KOPT-K1 (cell line): ENCODE data around the gene UBE2O.

Source experiments
- H3K27ac ChIP-seq: fragments of 200-600 bp; sonication (generic); 2 replicates; pipeline ENCODE4 v1.5.1; 2016; ENCODE audit warnings: antibody characterized with exemption, mild to moderate bottlenecking, low read depth, low read length; ENCODE audit not compliant: poor library complexity, severe bottlenecking
- H3K36me3 ChIP-seq: fragments of 200-600 bp; sonication (generic); 2 replicates; pipeline ENCODE4 v1.5.1; 2017; ENCODE audit warnings: antibody characterized with exemption, mild to moderate bottlenecking, low read length, moderate library complexity; ENCODE audit not compliant: insufficient read depth
- H3K9me3 ChIP-seq: fragments of 200-600 bp; sonication (generic); 2 replicates; pipeline ENCODE4 v1.5.1; 2017; ENCODE audit warnings: antibody characterized with exemption, low read length, mild to moderate bottlenecking; ENCODE audit not compliant: insufficient read depth, poor library complexity, severe bottlenecking

The UBE2O gene

DNA sequence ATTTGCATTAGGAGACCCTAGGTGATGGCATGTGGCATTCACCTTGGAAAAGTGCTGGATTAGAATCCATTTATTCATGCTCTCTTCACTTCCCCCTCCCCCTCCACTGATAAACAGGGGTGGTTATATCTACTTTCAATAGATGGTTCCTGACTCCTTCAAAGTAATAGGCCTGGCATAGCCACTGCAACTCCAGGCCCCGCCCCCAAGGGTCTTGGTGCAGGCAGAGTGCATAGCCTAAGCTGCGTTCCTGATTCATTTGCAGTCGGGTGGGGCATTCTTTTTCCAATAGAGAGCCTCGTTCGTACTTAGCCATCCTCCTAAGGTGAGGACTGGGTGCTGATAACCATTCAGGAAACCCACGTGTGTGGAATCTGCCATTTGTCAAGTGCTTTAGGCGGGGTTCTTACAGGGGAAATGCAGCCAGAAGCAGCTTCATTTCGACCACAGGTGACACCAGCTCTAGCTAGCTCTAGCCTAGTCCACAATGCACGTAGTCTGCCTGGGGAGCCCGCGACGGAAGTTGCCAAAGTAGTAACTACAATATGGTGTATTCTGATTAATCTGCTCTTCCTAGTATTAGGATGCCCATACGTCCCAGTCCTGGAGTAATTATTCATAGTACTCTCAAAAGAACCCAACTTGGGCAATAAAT, 11.1 kb downstream of the UBE2O start:
- Histone ChIP-seq H3K9me3 (no peaks in the 10 kb centered on the region), H3K36me3 (no peaks in the 10 kb centered on the region), H3K27ac (no peak overlapping the region)

DNA sequence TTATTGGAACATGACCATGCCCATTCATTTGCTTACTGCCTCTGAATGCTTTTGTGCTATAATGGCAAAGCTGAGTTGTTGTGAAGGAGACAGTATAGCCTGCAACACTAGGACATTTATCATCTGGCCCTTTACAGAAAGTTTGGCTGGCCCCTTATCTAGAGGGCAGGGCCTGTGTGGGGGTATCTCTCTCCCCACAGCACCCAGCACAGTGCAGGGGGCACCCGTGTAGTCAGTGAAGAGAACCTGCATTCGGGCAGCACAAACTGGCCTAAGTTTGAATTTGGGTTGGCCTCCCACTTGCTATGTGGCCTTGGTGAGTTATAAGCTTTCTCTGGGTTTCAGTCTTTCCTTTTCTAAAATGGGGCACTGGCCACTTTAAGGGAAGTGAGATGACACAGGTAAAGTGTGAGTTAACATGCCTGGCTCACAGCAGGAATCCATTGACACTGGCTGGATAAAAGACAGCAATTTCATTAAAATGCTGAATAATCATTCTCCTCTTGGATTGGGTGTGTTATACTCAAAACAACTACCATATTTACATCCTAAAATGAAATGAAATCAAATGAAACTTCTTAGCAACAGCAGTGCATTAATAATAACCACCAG, 12.1 kb downstream of the UBE2O start:
- Histone ChIP-seq H3K9me3 (no peaks in the 10 kb centered on the region), H3K27ac (no peak overlapping the region)

DNA sequence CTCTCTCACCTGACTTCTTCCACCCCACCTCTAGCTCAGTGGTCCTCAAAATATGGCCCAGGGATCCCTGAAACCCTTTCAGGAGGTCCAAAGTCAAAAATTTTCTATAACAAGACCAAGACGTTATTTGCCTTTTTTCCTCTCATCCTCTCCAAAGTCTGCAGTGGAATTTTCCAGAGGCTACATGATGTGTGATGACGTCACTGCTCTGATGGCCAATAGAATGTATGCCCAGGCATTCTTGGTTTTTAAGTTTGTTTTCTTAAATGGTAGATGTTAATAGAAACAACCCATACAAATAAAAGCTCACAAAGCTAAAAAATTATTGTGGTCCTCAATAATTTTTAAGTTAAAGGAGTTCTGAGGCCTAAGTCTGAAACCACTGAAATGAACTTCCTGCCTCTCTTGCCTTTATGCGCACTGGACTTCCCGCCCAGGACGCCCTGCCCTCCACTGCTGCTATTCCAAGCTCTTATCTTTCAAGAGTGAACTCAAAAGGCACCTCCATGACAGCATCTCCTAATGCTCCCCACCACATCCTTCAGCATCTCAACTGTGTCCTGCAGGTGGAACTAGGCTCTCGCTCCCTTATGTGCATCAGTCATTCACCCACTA, 13.5 kb downstream of the UBE2O start:
- Histone ChIP-seq H3K36me3 (peaks cover under 1% of the 10 kb centered on the region; the same call in 1 of the 2 replicates), H3K27ac (no peak overlapping the region)

More for the DNA sequence above, 12.1 kb downstream of the UBE2O start:
- H3K36me3 ChIP-seq = no peaks in the 10 kb centered on the region

DNA sequence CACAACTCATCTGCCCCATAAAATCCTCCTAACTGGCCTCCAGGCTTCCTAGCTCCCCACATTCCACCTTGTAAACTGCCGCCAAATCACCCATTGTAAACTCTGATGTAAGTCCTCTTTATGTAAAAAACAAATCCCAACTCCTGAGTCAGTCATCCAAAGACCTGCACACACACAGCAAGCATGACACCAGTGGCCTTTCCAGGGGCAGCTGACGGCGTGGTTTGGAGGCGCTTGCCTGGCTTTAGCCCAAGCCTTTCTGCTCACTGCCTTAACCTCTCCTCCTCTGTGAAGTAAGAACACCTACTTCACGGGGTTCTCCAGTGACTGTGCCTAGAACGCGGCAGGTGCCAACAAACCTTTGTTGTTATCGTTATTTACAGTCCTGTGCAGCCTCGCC, 14.0 kb downstream of the UBE2O start:
- H3K27ac ChIP-seq = no peak overlapping the region
- H3K36me3 ChIP-seq = peaks cover 4% of the 10 kb centered on the region; the same call in 1 of the 2 replicates
- no peaks in the 10 kb centered on the region for H3K9me3 ChIP-seq

More for the DNA sequence above, 13.5 kb downstream of the UBE2O start:
- H3K9me3 ChIP-seq = no peaks in the 10 kb centered on the region

DNA sequence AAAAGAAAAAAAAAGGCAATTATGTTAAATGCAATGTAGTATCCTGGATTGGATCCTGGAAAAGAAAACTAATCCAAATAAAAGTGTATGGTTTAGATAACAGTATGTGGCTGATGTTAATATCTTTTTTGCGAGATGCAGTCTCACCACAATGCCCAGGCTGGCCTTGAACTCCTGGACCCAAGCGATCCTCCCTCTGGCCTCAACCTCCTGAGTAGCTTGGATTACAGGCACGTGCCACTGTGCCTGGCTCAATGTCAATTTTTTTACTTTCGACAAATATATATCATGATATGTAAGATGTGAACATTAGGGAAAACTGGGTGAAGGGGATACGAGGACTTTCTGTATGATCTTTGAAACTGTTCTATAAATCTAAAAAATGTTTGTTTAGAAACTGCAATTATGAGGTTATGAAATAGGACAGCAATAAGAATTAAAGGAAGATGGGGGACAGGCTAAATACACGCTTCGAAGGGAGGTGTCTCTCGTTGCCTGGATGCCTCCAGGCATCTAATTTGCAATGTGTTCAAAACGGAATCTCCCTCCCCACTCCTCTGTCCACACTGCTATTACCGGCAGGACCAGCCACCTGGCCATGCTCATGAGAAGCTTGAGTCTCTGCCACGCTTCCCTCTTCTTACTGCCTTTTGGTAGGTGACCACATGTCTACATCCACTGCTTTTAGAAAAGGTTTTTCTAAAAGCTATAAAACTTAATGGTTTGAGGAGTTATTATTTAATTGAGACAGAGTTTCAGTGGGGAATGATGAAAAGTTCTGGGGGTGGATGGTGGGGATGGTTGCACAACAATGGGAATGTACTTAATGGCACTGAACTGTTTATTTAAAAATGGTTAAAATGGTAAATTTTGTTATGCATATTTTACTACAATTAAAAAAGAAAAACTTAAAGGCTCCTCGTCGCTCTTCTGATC, 15.2 kb downstream of the UBE2O start:
- Histone ChIP-seq H3K36me3 (peaks cover 4% of the 10 kb centered on the region; the same call in 1 of the 2 replicates), H3K27ac (no peak overlapping the region), H3K9me3 (no peaks in the 10 kb centered on the region)

DNA sequence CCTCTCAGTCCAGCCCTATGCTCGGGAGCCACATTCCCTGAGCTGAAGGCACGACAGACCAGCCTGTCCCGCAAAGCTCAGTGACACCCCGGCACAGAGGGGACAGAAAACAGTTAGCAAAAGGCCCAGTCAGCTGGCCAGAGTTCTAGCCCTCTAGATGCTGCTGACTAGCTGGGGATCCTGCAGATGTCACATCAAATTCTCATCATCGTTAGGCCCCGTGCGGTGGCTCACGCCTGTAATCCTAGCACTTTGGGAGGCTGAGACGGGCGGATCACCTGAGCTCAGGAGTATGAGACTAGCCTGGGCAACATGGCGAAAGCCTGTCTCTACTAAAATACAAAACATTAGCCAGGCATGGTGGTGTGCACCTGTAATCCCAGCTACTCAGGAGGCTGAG, 17.2 kb downstream of the UBE2O start:
- Histone ChIP-seq H3K9me3 (no peaks in the 10 kb centered on the region), H3K36me3 (peaks cover 4% of the 10 kb centered on the region; the same call in 1 of the 2 replicates), H3K27ac (no peak overlapping the region)

DNA sequence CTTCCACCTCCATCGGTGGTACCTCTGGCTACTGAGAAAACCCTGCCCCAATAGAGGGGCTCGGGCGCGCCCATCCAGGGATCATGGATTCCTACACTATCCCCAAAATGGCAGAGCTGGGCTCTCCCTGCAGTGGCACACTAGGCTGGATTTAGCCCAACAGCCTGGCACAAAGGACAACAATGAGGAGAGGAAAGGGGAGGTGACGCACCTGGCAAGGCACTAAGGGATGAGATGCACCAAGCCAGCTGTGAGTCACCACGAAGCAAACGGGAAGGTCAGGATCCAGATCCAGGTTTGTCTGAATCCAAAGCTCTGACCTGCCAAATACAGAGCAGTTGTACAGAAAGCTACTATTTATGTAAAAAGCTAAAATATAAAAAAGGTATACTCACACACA, 18.1 kb downstream of the UBE2O start:
- no peaks in the 10 kb centered on the region for H3K9me3 ChIP-seq
- peaks cover 4% of the 10 kb centered on the region; the same call in 1 of the 2 replicates for H3K36me3 ChIP-seq
- no peak overlapping the region for H3K27ac ChIP-seq

DNA sequence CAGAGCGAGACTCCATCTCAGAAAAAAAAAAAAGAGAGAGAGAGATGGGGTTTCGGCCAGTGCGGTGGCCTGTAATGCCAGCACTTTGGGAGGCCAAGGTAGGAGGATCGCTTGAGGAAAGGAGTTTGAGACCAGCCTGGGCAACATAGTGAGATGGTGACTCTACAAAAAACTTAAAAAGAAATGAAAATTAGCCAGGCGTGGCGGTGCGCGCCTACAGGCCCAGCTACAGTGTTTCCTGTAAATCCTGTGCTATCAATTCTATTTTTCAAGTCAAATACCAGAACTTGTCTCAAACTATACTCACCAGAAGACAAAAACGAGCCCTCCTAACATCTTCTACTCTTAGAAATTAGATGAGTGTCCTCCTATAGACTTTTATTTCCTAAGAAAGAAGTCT, 19.3 kb downstream of the UBE2O start:
- Histone ChIP-seq H3K27ac (no peak overlapping the region), H3K9me3 (no peaks in the 10 kb centered on the region), H3K36me3 (peaks cover 4% of the 10 kb centered on the region; the same call in 1 of the 2 replicates)

DNA sequence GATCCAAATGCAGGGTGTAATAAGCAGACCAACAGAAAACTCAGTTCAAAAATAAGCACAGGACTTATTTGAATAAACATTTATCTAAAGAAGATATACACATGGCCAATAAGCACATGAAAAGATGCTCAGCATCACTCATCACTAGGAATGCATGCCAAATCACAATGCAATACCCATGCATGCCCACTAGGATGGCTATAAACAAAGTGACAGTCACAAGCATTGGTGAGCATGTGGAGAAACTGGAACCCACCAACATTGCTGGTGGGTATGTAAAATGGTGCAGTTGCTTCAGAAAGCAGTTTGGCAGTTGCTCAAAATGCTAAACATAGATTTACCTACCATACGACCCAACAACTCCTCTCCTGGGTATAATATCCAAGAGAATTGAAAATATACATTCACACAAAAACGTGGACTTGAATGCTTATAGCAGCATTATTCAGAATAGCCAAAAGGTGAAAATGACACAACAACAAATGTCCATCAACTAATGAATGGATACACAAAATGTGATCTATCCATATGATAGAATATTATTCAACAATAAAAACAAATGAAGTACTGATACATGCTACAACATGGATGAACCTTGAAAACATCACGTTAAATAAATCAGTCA, 20.1 kb downstream of the UBE2O start:
- H3K9me3 ChIP-seq = no peaks in the 10 kb centered on the region
- no peak overlapping the region for H3K27ac ChIP-seq
- H3K36me3 ChIP-seq = peaks cover 4% of the 10 kb centered on the region; the same call in 1 of the 2 replicates

DNA sequence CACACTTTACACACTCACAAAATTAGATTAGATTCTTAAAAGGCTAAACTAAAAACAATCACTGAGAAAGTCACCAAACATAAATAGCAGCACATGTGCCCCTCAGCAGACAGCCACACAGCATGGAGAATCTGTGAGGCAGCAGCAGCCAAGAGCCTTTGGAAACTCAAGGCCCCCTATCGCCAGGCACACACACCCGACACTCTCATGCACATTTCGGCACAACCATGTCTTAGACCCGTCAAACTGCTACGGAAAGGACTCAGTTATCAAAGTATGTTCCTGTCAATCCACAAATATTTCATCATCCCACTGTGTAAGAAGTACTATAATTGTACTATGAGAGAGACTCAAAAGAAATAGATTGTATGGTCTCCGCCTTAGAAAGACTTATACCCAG, 20.9 kb downstream of the UBE2O start:
- no peak overlapping the region for H3K27ac ChIP-seq

DNA sequence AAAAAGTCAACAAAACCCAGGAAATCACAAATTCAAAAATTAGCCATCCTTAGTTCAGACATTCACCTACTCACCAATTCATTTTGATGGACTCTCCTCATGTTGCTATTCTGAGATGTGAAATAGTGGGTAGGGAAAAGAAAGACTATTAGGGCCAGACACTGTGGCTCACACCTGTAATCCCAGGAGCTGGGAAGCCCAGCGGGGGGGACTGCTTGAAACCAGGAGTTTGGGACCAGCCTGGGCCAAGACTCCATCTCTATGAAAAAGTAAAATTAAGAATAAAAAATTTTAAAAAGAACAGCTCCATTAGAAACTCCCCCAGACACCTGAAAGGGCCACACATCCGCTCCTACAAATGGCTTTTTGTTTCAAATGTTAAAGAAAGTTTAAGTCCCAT, 21.4 kb downstream of the UBE2O start:
- peaks cover 4% of the 10 kb centered on the region; the same call in 1 of the 2 replicates for H3K36me3 ChIP-seq

More for the DNA sequence above, 20.9 kb downstream of the UBE2O start:
- Histone ChIP-seq H3K9me3 (no peaks in the 10 kb centered on the region), H3K36me3 (peaks cover 4% of the 10 kb centered on the region; the same call in 1 of the 2 replicates)

DNA sequence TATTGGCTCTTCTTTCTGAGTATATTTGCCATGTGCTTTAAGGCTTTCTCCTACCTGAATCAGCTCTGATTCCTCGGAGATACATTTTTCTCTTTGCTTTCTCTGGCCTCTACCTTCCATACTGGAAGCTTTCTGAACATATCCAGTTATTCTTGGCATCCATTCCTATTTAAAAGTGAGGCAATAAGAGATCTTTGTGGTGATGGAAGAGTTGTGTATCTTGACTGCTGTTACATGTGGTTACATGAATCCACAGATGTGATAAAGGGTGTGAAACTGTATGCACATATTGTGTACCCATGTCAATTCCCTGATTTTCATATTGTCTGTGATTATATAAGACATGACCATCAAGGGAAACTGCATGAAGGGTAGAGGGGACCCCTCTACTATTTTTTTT, 24.4 kb downstream of the UBE2O start:
- no peaks in the 10 kb centered on the region for H3K36me3 ChIP-seq
- H3K27ac ChIP-seq = no peak overlapping the region
- no peaks in the 10 kb centered on the region for H3K9me3 ChIP-seq

More for the DNA sequence above, 21.4 kb downstream of the UBE2O start:
- Histone ChIP-seq H3K9me3 (no peaks in the 10 kb centered on the region), H3K27ac (no peak overlapping the region)

DNA sequence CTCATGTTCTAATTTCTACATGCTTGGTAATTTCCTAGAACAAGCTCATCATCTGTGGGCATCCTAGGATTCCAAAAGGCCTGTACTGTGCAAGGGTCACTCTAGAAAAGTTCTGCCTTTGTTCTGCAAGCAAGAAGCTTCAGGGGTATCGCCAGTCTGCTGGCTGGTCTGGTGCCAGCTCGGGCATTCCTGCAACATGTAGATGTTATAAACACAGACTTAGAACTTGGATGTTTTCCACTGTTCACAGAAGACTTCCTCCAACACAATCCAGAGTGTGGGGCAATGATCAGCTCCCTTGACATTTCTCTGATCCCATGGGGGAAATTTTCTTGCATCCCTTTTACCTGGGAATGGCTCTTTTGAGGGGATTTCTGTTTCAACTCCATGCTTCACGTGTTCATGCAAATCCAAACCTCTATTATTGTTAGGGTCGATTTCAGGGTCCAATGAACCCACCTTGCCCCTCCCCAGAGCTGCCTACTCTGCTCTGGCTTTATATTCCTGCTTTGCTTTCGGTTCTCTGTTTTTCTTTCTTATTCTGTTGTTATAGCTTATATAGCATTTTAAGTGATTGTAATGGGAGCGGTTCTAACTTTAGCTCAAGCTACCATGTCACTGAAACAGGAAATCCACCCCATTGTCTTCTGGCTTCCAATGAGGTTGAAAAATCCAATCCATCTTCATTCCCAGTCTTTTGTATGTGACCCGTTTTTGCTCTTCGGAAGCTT, 25.3 kb downstream of the UBE2O start:
- Histone ChIP-seq H3K9me3 (no peaks in the 10 kb centered on the region), H3K36me3 (no peaks in the 10 kb centered on the region), H3K27ac (no peak overlapping the region)

DNA sequence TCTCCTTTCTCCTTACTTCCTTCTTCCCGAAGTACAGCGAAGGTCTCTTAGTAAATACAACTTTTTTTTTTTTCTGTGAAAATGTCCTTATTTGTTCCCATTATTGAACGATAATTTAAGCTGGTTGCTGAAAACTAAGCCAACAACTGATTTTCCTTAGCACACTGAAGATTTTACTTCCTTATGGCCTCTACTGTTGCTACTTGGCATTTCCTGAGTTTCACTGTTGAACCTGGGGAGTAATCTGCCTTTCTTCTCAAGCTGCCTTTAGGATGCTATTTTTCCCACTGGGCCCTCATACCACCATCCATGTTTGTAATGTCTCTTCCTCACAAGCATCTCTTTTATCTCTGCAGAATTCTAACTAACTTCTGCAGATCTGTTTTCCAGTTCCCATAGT, 26.1 kb downstream of the UBE2O start:
- Histone ChIP-seq H3K9me3 (no peaks in the 10 kb centered on the region), H3K27ac (no peak overlapping the region), H3K36me3 (no peaks in the 10 kb centered on the region; the same call in 1 of the 2 replicates)
